ENCODE measurements around the gene LRRC4C. TPM values are rescaled to one million over a fixed set of nuclear protein-coding genes. Genes with fewer than 3 reads are reported as not detected.
"Not testable (repeated sequence)": the region's sequence is repeated elsewhere in the genome, so short reads cannot be mapped to it uniquely, and the experiment has no call there.

Gene LRRC4C
- total and polyA plus RNA-seq, 10 of the 15 experiments (the other 5 are each of a cell fraction or from before 2014, with no cell fraction given) = 1.5 TPM; not detected in 9

- POLR2A ChIA-PET = no interaction called here
- no peaks in the 10 kb centered on the region for H3K36me3 ChIP-seq (ENCODE audit: control insufficient read depth in 2 of 2, insufficient read depth in 2 of 2, low read length in 1 of 2)
- no peaks in the 10 kb centered on the region for H3K4me1 ChIP-seq (ENCODE audit: control insufficient read depth, insufficient read depth, low read length)
- no peak overlapping the region for H3K4me2 ChIP-seq (ENCODE audit: control insufficient read depth, insufficient read depth)
- TF ChIP-seq ATF2 (IDR thresholded peaks at IDR 0.05; ENCODE audit: low read length) = no peak
- TF ChIP-seq CEBPB (IDR thresholded peaks at IDR 0.05; ENCODE audit: borderline replicate concordance in 1 of 2, low read depth in 2 of 2, low read length in 2 of 2) = no peak
- TF ChIP-seq POU2F2 (IDR thresholded peaks at IDR 0.05; ENCODE audit: borderline replicate concordance, low read depth, low read length) = no peak
- SMC1A ChIA-PET (ENCODE audit: uncharacterized antibody, unreplicated experiment) = no interaction called here
- no peak overlapping the region for H3K4me3 ChIP-seq
- H3K27me3 ChIP-seq (replicated peaks in 1 of 2; ENCODE audit: control insufficient read depth in 2 of 2, insufficient read depth in 2 of 2, low read length in 1 of 2) = no peaks in the 10 kb centered on the region
- no peak for FAIRE-seq
- no peaks in the 10 kb centered on the region for H3K79me2 ChIP-seq (ENCODE audit: control insufficient read depth, insufficient read depth, low read length)
- intact Hi-C loops (cut with micrococcal nuclease; ENCODE audit: unreplicated experiment) = no loop called here
- H3K9me3 ChIP-seq (replicated peaks; ENCODE audit: control insufficient read depth, insufficient read depth, low read length) = no peaks in the 10 kb centered on the region
- in situ Hi-C loops (cut with MboI) = no loop called here
- H4K20me1 ChIP-seq (ENCODE audit: control insufficient read depth, insufficient read depth) = no peaks in the 10 kb centered on the region
- no peak for DNase-seq (ENCODE audit: low read depth, low spot score)
- ATAC-seq = no peak
- RAD21 ChIA-PET (ENCODE audit: unreplicated experiment) = no interaction called here
- H3K9ac ChIP-seq (ENCODE audit: control insufficient read depth, insufficient read depth, low read length) = no peak overlapping the region
- CTCF ChIA-PET = no interaction called here
- no peak overlapping the region for H2AFZ ChIP-seq (ENCODE audit: control insufficient read depth, low read depth, low read length)
- BruUV-seq (replicated peaks) = no TSS peak
- no peak overlapping the region for H3K27ac ChIP-seq (ENCODE audit: control insufficient read depth, insufficient read depth)
Observed at GRCh38 chr11:40921246-40921645, 538.2 kb downstream of the LRRC4C start.

- WGBS (ENCODE audit: insufficient coverage, insufficient replicate concordance, low lambda C conversion rate, missing lambda C conversion rate) = 14% methylated on average over 6 of the region's 6 CpGs
- ATAC-seq; H3K4me2 ChIP-seq (ENCODE audit: control insufficient read depth, insufficient read depth); H3K9ac ChIP-seq (ENCODE audit: control insufficient read depth, insufficient read depth, low read length); intact Hi-C loops (cut with micrococcal nuclease; ENCODE audit: unreplicated experiment); H2AFZ ChIP-seq (ENCODE audit: control insufficient read depth, low read depth, low read length); FAIRE-seq; CTCF ChIA-PET; in situ Hi-C loops (cut with MboI); H3K27me3 ChIP-seq (replicated peaks in 1 of 2; ENCODE audit: control insufficient read depth in 2 of 2, insufficient read depth in 2 of 2, low read length in 1 of 2); H3K36me3 ChIP-seq (ENCODE audit: control insufficient read depth in 2 of 2, insufficient read depth in 2 of 2, low read length in 1 of 2); POLR2A ChIA-PET; H3K4me3 ChIP-seq; BruUV-seq (replicated peaks); H3K4me1 ChIP-seq (ENCODE audit: control insufficient read depth, insufficient read depth, low read length); H3K27ac ChIP-seq (ENCODE audit: control insufficient read depth, insufficient read depth); SMC1A ChIA-PET (ENCODE audit: uncharacterized antibody, unreplicated experiment); H3K79me2 ChIP-seq (ENCODE audit: control insufficient read depth, insufficient read depth, low read length); RAD21 ChIA-PET (ENCODE audit: unreplicated experiment); H3K9me3 ChIP-seq (replicated peaks; ENCODE audit: control insufficient read depth, insufficient read depth, low read length); H4K20me1 ChIP-seq (ENCODE audit: control insufficient read depth, insufficient read depth); DNase-seq (ENCODE audit: low read depth, low spot score): not testable (repeated sequence)
Observed at GRCh38 chr11:40910774-40911173, 548.7 kb downstream of the LRRC4C start.
